ENCODE data around the gene OR52H1. TPM values are rescaled to one million over a fixed set of nuclear protein-coding genes. Genes with fewer than 3 reads are reported as not detected.

OR52H1 gene
- total and polyA plus RNA-seq, 2 donors (not counting 3 experiments of a cell fraction or from before 2014, with no cell fraction given), result 0.33 TPM; not detected in 1

GRCh38 chr11:5514841-5515240 lies 33.5 kb downstream of the OR52H1 start:
- H3K27me3 ChIP-seq (ENCODE audit: control insufficient read depth in 2 of 2, insufficient read depth in 2 of 2, low read length in 2 of 2), result no peaks in the 10 kb centered on the region
- no peak overlapping the region for H2AFZ ChIP-seq (ENCODE audit: low read depth, low read length)
- no peak overlapping the region for H3K27ac ChIP-seq (ENCODE audit: insufficient read depth, low read depth, low read length)
- no peak overlapping the region for H3K4me3 ChIP-seq (replicated peaks in 1 of 3; ENCODE audit: insufficient read depth in 1 of 3, low read depth in 1 of 3, low read length in 3 of 3)
- no peaks in the 10 kb centered on the region for H3K4me1 ChIP-seq (ENCODE audit: control insufficient read depth, extremely low read depth, insufficient read depth, low read length)
- FAIRE-seq (no peak), DNase-seq (ENCODE audit: low read depth, low spot score) (no peak)
- H3K79me2 ChIP-seq (ENCODE audit: control insufficient read depth, insufficient read depth, low read length), result no peaks in the 10 kb centered on the region
- CTCF ChIA-PET, result interaction anchor here (0.6 kb wide), 1 partner anchor 292 kb away, joined by 3 read pairs; no protein-coding TSS in a partner anchor
- no TSS peak for BruUV-seq (replicated peaks)
- no peaks in the 10 kb centered on the region for H3K9me1 ChIP-seq (replicated peaks; ENCODE audit: control insufficient read depth, extremely low read depth, insufficient read depth, low read length)
- intact Hi-C loops (cut with micrococcal nuclease) (no loop called here), dilution Hi-C loops (cut with MboI; ENCODE audit: extremely low pct_ligation_motif_present, low sequenced_read_pairs) (no loop called here)
- no peaks in the 10 kb centered on the region for H3K9me3 ChIP-seq (replicated peaks; ENCODE audit: control insufficient read depth, insufficient read depth, low read length)
- POLR2A ChIA-PET, result no interaction called here
- no peaks in the 10 kb centered on the region for H3K36me3 ChIP-seq (ENCODE audit: control insufficient read depth in 2 of 2, extremely low read depth in 1 of 2, insufficient read depth in 2 of 2, low read length in 2 of 2)
- no peak overlapping the region for H3K4me2 ChIP-seq (ENCODE audit: insufficient read depth, low read length)
- H4K20me1 ChIP-seq (replicated peaks; ENCODE audit: control insufficient read depth, extremely low read depth, insufficient read depth, low read length), result no peaks in the 10 kb centered on the region
- no peak for TF ChIP-seq POLR2A (IDR thresholded peaks at IDR 0.05; ENCODE audit: low read depth, low read length)
- no peak for TF ChIP-seq CTCF (IDR thresholded peaks at IDR 0.05; ENCODE audit: extremely low read depth in 1 of 2, insufficient read depth in 1 of 2, low read depth in 1 of 2, low read length in 2 of 2)
- no peak for TF ChIP-seq EZH2 (IDR thresholded peaks at IDR 0.05; ENCODE audit: borderline replicate concordance, low read depth, low read length, severe bottlenecking)
- TF ChIP-seq MAX (IDR thresholded peaks at IDR 0.05; ENCODE audit: insufficient read depth, insufficient read length), result no peak
- TF ChIP-seq MYC (IDR thresholded peaks at IDR 0.05; ENCODE audit: low read depth, low read length), result no peak
- no peak for TF ChIP-seq FOS (IDR thresholded peaks at IDR 0.05; ENCODE audit: borderline replicate concordance, insufficient read depth, low read length)
- TF ChIP-seq JUN (IDR thresholded peaks at IDR 0.05; ENCODE audit: borderline replicate concordance, insufficient read depth, insufficient read length, low read depth), result no peak
- TF ChIP-seq GATA2 (IDR thresholded peaks at IDR 0.05; ENCODE audit: insufficient read depth, insufficient read length, low read depth, low read length), result no peak
- no peak overlapping the region for H3K9ac ChIP-seq (replicated peaks; ENCODE audit: extremely low read depth, insufficient read depth, low read length)
